Mucosa of stomach (tissue), 1 donor: ENCODE data around the gene NLRC5.
"Not testable (repeated sequence)": the region's sequence is repeated elsewhere in the genome, so short reads cannot be mapped to it uniquely, and the experiment has no call there.

Experiments
- H3K27me3 ChIP-seq: one replicate; pipeline ENCODE4 v1.7.0; 2013; ENCODE audit warnings: mild to moderate bottlenecking, low read length; ENCODE audit not compliant: control insufficient read depth, insufficient read depth
- H3K36me3 ChIP-seq: one replicate; pipeline ENCODE4 v1.7.0; 2013; ENCODE audit warnings: low read length; ENCODE audit not compliant: control insufficient read depth, insufficient read depth
- H3K4me1 ChIP-seq: one replicate; pipeline ENCODE4 v1.7.0; 2013; ENCODE audit warnings: mild to moderate bottlenecking, low read length; ENCODE audit not compliant: control insufficient read depth, insufficient read depth
- H3K4me3 ChIP-seq: one replicate; pipeline ENCODE4 v1.7.0; 2013; ENCODE audit warnings: low read length
- H3K9ac ChIP-seq: one replicate; pipeline ENCODE4 v1.7.0; 2013; ENCODE audit warnings: mild to moderate bottlenecking, low read length, moderate library complexity
- H3K9me3 ChIP-seq: one replicate; pipeline ENCODE4 v1.7.0; 2013; ENCODE audit warnings: mild to moderate bottlenecking, low read length, moderate library complexity; ENCODE audit not compliant: control insufficient read depth
- donor health status: Pancreatic carcinoma.

Gene NLRC5

DNA sequence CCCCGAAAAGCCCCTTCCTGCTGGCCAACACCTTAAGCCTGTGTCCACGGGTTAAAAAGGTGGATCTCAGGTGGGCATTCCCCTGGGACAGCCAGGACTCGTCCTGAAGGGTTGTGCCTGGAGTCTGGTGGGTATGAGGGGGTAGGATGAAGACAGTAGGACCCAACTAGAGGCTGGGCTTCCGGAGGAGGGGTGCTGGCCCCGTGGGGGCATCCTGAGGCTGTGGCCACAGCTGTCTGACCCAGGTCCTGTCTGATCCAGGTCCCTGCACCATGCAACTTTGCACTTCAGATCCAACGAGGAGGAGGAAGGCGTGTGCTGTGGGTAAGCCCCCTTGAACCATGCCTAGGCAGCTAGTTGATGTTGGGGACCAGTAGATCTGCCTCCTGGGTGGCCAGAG lies 65.4 kb downstream of the NLRC5 start:
- peaks cover 5% of the 10 kb centered on the region for H3K36me3 ChIP-seq
- H3K4me3 ChIP-seq: no peak overlapping the region
- H3K4me1 ChIP-seq: no peaks in the 10 kb centered on the region
- no peaks in the 10 kb centered on the region for H3K9me3 ChIP-seq
- H3K9ac ChIP-seq: no peak overlapping the region
- no peaks in the 10 kb centered on the region for H3K27me3 ChIP-seq

DNA sequence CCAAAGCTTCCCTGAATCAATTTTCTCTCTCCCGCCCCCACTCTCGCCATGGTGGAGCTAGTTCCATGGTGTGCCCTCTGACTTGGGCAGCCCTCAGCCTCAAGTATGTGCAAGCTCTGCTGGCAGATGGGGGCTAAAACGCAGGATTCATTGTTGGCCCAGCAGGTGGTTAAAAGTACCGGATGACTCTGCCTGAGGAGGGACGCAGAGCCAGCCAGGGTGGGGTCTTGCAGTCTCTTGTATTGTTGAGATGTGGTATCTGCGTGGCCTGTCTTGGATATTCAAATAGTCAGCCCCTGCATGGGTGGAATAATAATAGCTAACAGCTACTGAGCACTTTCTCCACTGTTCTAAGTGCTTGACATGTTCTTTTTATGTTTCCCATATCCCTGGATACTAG lies 66.3 kb downstream of the NLRC5 start:
- Histone ChIP-seq H3K27me3 (no peaks in the 10 kb centered on the region), H3K4me1 (no peaks in the 10 kb centered on the region), H3K36me3 (peaks cover 5% of the 10 kb centered on the region), H3K9me3 (no peaks in the 10 kb centered on the region), H3K4me3 (no peak overlapping the region), H3K9ac (no peak overlapping the region)

DNA sequence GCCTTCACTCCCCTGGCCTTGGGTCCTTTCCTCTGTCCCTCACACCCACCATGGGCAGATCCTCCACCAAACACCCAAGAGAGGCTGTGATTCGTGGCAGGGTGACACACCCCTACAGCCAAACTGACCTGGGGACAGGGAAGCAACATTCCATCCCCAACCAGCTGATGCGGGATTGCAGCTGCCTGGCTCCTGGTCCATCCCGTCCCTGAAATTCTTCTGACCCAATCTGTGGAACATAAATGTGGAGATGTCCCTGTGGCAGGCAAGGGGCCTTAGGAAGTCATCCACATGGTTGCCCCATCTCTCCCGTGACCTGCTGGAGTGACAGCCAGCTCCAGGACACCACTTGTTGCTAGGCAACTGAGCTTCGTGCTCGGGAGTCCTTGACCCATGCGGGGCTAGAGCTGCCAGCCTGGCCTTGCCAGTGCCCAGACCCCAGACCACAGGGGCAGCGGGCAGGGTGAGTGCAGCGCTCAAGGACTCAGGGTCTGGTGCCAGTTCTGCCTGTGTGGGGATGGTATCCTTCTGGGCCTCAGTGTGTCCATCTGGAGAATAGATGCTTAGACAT lies 69.0 kb downstream of the NLRC5 start:
- Histone ChIP-seq H3K9me3 (no peaks in the 10 kb centered on the region), H3K4me1 (no peaks in the 10 kb centered on the region), H3K9ac (no peak overlapping the region), H3K36me3 (peaks cover 5% of the 10 kb centered on the region), H3K27me3 (no peaks in the 10 kb centered on the region), H3K4me3 (no peak overlapping the region)

DNA sequence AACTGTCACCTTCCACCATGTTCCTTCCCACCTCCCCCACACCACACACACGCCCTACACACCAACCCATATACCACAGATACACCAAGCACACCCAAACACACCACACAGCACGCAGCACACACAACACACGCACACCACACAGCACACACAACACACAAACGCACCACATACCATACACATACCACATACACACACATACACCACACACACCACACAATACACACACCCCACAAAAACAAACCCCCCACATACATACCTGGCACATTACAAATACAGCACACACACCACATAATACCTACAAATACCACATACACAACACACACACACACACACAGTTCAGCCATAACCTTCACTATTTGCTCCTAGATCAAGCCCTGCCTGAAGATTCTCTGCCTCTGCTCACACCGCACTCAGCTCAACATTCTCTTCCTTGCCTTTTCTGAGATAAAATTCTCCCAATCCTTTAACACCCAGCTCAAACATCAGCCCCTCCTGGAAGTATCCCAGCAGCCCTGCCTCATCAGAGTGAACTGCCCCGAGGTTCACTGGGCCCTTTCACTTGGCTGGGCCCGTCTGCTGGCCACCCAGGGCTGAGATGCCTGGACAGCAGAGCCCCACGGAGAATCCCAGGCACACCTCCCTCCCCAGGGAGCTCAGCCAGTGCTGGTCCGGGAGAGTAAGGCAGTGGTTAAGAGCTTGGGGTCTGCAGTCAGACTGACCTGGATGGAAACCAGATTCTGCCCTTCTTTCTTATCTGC lies 71.1 kb downstream of the NLRC5 start:
- Histone ChIP-seq H3K9ac (no peak overlapping the region), H3K36me3 (peaks cover 5% of the 10 kb centered on the region), H3K4me1 (no peaks in the 10 kb centered on the region), H3K4me3 (no peak overlapping the region), H3K9me3 (no peaks in the 10 kb centered on the region), H3K27me3 (no peaks in the 10 kb centered on the region)

DNA sequence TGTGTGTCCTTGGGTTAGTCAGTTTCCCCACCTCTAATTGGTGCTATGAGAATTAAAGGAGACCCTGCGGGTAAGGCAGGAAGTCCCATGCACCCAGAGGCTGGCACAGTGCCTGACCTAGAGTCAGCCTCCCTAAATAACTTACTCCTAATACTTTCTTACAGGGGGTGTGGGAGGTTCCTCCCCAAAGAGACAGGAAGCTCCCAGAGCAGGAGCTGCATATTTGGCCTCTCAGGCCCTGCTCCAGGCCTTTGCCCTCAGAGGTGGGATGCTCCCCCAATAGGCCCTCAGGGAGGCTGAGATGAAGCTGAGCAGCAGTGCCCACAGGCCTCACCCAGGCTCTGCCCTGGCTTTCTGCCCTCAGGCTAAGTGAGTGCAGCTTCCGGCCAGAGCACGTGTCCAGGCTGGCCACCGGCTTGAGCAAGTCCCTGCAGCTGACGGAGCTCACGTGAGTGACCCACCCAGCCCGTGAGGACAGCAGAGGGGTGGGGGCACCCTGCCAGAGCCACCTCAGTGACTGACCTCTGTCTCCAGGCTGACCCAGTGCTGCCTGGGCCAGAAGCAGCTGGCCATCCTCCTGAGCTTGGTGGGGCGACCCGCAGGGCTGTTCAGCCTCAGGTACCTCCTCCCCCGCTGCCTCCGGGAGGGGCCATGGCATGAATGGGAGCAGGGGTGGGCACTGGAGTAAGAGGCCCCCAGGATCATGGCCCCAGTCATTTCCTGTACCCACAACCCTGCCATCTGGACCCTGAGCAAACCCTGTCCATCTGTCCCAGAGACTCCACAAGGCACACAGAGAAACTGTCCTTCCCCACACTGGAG lies 71.9 kb downstream of the NLRC5 start:
- Histone ChIP-seq H3K4me3 (no peak overlapping the region), H3K9me3 (no peaks in the 10 kb centered on the region), H3K27me3 (no peaks in the 10 kb centered on the region), H3K36me3 (peaks cover 5% of the 10 kb centered on the region), H3K9ac (no peak overlapping the region), H3K4me1 (no peaks in the 10 kb centered on the region)

DNA sequence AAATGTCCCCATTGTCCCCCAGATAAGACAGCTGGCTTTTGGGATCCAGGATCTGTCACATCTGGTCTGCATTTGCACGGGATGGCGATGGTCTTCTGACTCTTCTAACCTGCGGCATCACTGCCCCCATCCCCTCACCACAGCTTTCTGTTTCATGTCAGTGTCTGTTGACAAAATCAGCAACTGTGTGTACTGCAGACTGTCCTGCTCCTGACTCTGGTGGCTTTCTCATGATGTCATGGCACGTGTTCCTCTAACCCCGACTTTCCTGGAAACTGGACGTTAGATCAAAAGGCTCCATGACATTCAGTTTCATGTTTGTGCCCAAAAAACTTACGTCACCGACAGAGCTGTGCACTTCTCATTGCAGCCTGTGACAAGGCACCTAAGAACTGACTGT lies 73.0 kb downstream of the NLRC5 start:
- no peak overlapping the region for H3K4me3 ChIP-seq
- H3K36me3 ChIP-seq: peaks cover 5% of the 10 kb centered on the region
- no peak overlapping the region for H3K9ac ChIP-seq
- no peaks in the 10 kb centered on the region for H3K4me1 ChIP-seq
- H3K27me3 ChIP-seq: no peaks in the 10 kb centered on the region
- no peaks in the 10 kb centered on the region for H3K9me3 ChIP-seq

DNA sequence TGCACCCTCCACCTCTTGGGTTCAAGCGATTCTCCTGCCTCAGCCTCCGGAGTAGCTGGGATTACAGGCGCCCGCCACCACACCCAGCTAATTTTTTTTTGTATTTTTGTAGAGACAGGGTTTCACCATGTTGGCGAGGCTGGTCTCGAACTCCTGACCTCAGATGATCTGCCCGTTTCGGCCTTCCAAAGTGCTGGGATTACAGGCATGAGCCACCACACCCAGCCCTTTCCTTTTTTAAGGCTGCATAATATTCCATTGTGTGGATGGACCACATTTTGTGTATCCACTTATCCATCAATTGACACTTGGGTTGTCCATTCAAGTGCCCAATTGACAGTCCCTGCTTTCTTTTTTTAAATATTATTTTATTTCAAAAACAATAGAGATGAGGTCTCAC lies 73.8 kb downstream of the NLRC5 start:
- not testable (repeated sequence) for H3K9me3 ChIP-seq, H3K4me3 ChIP-seq, H3K4me1 ChIP-seq, H3K9ac ChIP-seq, H3K36me3 ChIP-seq, H3K27me3 ChIP-seq

DNA sequence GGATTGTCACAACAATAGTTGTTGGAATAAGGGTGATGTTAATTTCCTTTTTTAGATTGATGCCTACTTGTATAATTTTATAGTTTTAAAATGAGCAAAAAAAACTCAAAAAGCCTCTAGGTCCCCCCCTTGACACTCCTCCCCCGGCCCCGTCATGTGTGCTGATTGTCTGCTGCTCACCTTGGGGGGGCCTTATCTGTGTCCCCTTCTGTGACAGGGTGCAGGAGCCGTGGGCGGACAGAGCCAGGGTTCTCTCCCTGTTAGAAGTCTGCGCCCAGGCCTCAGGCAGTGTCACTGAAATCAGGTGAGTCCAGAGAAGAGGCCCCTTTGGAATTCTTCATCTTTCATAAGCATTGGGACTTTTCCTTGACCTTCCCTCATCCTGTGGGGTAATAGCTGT lies 75.6 kb downstream of the NLRC5 start:
- no peaks in the 10 kb centered on the region for H3K36me3 ChIP-seq

DNA sequence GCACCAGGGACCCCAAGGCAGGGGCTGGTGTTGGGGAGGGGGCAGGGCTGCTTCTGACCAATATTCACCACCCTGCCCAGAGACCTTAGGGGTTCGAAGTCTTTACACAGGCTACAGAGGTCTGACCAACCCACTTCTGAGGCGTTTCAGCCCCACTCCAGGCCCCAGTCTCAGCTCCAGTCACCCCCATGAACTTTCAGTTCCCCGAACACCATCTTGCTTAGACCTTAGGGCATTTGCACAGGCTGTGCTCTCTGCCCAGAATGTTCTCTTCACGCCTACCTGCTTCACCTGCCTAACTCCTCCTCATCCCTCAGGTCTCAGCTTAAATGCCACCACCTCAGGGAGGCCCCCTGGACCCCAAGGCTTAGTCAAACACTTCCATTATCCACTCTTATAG lies 77.3 kb downstream of the NLRC5 start:
- Histone ChIP-seq H3K9me3 (no peaks in the 10 kb centered on the region), H3K36me3 (no peaks in the 10 kb centered on the region), H3K9ac (no peak overlapping the region), H3K4me3 (no peak overlapping the region), H3K27me3 (no peaks in the 10 kb centered on the region), H3K4me1 (no peaks in the 10 kb centered on the region)

More for the DNA sequence above, 75.6 kb downstream of the NLRC5 start:
- Histone ChIP-seq H3K9me3 (no peaks in the 10 kb centered on the region), H3K4me1 (no peaks in the 10 kb centered on the region), H3K4me3 (no peak overlapping the region), H3K27me3 (no peaks in the 10 kb centered on the region), H3K9ac (no peak overlapping the region)

DNA sequence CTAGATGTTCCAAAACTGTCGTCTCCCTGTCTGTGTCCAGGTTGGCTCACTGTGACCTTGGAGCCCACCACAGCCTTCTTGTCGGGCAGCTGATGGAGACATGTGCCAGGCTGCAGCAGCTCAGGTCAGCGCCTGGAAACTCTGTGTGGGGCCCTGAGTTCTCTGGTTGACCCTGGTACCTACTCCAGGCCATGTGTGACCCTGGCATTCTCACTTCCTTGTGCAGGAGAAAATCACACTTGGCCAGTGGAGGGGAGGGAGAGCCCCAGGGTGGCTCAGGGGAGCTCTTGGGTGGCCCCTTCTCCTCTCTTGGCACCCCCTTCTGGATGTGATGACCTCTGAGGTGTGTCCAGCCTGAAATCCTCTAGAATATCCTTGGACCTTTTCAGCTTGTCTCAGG lies 78.0 kb downstream of the NLRC5 start:
- Histone ChIP-seq H3K36me3 (no peaks in the 10 kb centered on the region), H3K27me3 (no peaks in the 10 kb centered on the region), H3K9me3 (no peaks in the 10 kb centered on the region), H3K4me1 (no peaks in the 10 kb centered on the region), H3K4me3 (no peak overlapping the region), H3K9ac (no peak overlapping the region)

DNA sequence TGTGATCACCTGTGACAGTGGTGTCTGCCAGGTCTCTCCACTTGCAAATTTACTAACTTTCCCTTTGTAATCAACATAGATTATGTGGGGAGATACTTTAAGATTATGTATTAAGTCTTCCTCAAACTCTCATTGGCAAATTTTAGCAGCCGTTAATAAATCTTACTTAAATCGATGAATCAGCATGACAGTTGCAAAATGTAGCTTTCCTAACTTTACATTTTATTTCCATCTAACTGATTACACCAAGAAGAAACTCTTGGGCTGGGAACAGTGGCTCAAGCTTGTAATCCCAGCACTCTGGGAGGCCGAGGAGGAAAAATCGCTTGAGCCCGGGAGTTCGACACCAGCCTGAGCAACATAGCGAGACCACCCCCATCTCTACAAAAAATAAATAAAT lies 79.7 kb downstream of the NLRC5 start:
- H3K27me3 ChIP-seq: no peaks in the 10 kb centered on the region
- no peaks in the 10 kb centered on the region for H3K36me3 ChIP-seq
- H3K4me3 ChIP-seq: no peak overlapping the region
- no peaks in the 10 kb centered on the region for H3K4me1 ChIP-seq
- H3K9ac ChIP-seq: no peak overlapping the region
- H3K9me3 ChIP-seq: no peaks in the 10 kb centered on the region

DNA sequence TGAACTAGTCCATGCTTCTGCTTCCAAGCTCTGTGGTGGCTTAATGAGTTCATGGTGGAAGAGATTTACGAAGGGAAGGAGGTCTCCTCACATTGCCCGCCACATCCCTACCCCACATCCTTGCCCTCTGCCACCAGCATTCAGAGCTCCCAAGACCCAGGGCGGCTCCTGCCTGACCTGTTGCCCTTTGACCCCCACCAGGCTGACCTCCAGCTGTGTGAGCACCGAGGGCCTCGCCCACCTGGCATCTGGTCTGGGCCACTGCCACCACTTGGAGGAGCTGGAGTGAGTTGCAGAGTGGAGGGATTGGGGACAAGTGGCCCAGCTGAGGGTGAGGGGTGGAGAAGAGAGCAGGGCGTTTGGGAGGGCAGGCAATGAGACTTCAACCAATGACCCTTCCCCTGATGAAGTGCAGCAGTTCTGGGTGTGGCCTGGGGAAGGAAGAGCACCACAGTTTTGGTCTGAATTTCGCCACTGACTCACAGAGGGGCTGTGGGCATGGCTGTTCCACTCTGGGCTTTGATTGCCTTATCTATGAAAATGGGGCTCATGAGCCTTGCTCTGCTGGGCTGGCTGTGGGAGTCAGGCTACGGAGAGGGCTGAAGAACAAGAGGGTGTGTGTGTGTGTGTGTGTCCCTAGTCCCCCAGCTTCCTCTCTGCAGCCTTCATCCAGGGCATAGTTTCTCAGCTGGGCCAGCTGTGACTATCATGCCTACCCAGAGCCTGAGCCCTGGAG lies 80.4 kb downstream of the NLRC5 start:
- H3K9ac ChIP-seq: no peak overlapping the region
- H3K4me3 ChIP-seq: no peak overlapping the region
- no peaks in the 10 kb centered on the region for H3K27me3 ChIP-seq
- no peaks in the 10 kb centered on the region for H3K9me3 ChIP-seq
- H3K4me1 ChIP-seq: no peaks in the 10 kb centered on the region
- no peaks in the 10 kb centered on the region for H3K36me3 ChIP-seq
